ENCODE measurements around the gene NOTO. TPM values are rescaled to one million over a fixed set of nuclear protein-coding genes. Genes with fewer than 3 reads are reported as not detected.

NOTO gene
- total and polyA plus RNA-seq, 2 donors (not counting 1 experiment from before 2014, with no cell fraction given): not detected

DNA sequence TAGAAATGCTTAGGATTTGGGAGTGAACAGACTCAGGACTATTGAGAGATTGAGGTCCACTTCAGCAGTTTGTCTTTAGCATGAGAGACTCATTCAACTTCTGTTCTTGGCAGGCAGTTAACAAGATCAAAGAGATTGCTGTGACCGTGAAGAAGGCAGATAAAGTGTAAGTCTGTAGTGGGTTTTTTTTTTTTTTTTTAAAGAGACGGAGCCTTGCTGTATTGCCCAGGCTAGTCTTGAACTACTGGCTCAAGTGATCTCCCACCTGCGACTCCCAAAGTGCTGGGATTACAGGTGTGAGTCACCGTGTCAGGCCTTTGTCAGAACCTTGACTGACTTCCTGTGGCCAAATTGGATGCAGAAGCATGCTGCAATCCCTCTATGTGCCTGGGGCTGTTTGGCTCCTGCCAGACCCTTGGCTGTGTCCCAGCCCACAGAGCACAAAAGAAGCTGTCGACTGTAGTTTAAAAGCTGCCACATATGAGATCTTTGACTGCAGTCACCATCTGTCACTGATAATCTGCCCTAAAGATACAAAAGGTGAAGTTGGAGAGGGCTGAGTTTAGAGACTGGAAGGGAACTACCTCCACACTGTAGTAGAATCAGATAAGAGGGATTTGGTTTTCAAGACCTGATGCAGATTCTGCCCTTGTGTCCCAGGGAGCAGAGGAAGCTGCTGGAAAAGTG, 41.7 kb downstream of the NOTO start:
- peak; percentile 9 to 76 for DNase-seq (ENCODE audit: low read depth in 2 of 2)
- H3K4me2 ChIP-seq (ENCODE audit: extremely low read depth, insufficient read depth, low read length): no peak overlapping the region
- no peaks in the 10 kb centered on the region for H3K4me1 ChIP-seq (ENCODE audit: control insufficient read depth, extremely low read depth, insufficient read depth, low read length)
- H3K27ac ChIP-seq (ENCODE audit: insufficient read depth, low read length): no peak overlapping the region
- H3K9ac ChIP-seq (ENCODE audit: insufficient read depth, low read length): no peak overlapping the region
- H3K4me3 ChIP-seq (replicated peaks in 1 of 4; ENCODE audit: control extremely low read depth in 1 of 4, insufficient read depth in 1 of 4, low read depth in 3 of 4, low read length in 4 of 4): no peak overlapping the region
- H3K79me2 ChIP-seq (ENCODE audit: control insufficient read depth, insufficient read depth, low read length): peaks cover 20% of the 10 kb centered on the region
- H2AFZ ChIP-seq (ENCODE audit: low read length): no peak overlapping the region
- TF ChIP-seq EZH2 (IDR thresholded peaks at IDR 0.05; ENCODE audit: low read length, missing control alignments): no peak
- TF ChIP-seq, protein P1, sequence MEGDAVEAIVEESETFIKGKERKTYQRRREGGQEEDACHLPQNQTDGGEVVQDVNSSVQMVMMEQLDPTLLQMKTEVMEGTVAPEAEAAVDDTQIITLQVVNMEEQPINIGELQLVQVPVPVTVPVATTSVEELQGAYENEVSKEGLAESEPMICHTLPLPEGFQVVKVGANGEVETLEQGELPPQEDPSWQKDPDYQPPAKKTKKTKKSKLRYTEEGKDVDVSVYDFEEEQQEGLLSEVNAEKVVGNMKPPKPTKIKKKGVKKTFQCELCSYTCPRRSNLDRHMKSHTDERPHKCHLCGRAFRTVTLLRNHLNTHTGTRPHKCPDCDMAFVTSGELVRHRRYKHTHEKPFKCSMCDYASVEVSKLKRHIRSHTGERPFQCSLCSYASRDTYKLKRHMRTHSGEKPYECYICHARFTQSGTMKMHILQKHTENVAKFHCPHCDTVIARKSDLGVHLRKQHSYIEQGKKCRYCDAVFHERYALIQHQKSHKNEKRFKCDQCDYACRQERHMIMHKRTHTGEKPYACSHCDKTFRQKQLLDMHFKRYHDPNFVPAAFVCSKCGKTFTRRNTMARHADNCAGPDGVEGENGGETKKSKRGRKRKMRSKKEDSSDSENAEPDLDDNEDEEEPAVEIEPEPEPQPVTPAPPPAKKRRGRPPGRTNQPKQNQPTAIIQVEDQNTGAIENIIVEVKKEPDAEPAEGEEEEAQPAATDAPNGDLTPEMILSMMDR (conservative IDR thresholded peaks at IDR 0.05 in 1 of 2, IDR thresholded peaks at IDR 0.05 in 1 of 2; ENCODE audit: low read depth in 1 of 2, low read length in 2 of 2): no peak
- no peaks in the 10 kb centered on the region for H3K9me3 ChIP-seq (ENCODE audit: control insufficient read depth, insufficient read depth, low read depth, low read length)
- no peaks in the 10 kb centered on the region for H4K20me1 ChIP-seq (ENCODE audit: control insufficient read depth, extremely low read depth, insufficient read depth, low read length)
- H3K27me3 ChIP-seq (ENCODE audit: control insufficient read depth, insufficient read depth, low read length): no peaks in the 10 kb centered on the region
- peaks cover 26% of the 10 kb centered on the region for H3K36me3 ChIP-seq (ENCODE audit: control insufficient read depth, insufficient read depth, low read length)

DNA sequence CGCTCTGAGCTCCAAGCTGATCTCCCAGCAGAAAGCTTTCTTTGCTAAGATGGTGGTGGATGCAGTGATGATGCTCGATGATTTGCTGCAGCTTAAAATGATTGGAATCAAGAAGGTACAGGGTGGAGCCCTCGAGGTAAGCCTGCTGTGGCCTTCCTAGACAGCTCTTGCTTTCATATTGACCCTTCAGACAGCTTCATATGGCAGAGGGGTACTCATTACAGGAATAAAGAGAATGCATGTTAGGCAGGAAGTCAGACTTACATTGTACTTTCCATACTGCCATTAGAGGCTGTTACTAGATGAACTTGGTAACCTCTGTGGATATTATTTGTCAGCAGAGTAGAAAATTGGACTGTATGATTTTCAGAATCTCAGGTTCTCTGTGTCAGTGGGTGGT, 42.2 kb downstream of the NOTO start:
- Histone ChIP-seq H4K20me1 (ENCODE audit: control insufficient read depth, extremely low read depth, insufficient read depth, low read length) (no peaks in the 10 kb centered on the region), H3K9me3 (ENCODE audit: control insufficient read depth, insufficient read depth, low read depth, low read length) (no peaks in the 10 kb centered on the region), H3K4me3 (replicated peaks in 1 of 4; ENCODE audit: control extremely low read depth in 1 of 4, insufficient read depth in 1 of 4, low read depth in 3 of 4, low read length in 4 of 4) (no peak overlapping the region), H3K27ac (ENCODE audit: insufficient read depth, low read length) (no peak overlapping the region), H3K27me3 (ENCODE audit: control insufficient read depth, insufficient read depth, low read length) (no peaks in the 10 kb centered on the region), H3K4me2 (ENCODE audit: extremely low read depth, insufficient read depth, low read length) (no peak overlapping the region), H3K79me2 (ENCODE audit: control insufficient read depth, insufficient read depth, low read length) (peaks cover 15% of the 10 kb centered on the region), H3K4me1 (ENCODE audit: control insufficient read depth, extremely low read depth, insufficient read depth, low read length) (no peaks in the 10 kb centered on the region), H3K9ac (ENCODE audit: insufficient read depth, low read length) (no peak overlapping the region), H2AFZ (ENCODE audit: low read length) (no peak overlapping the region), H3K36me3 (ENCODE audit: control insufficient read depth, insufficient read depth, low read length) (peaks cover 26% of the 10 kb centered on the region)
- DNase-seq (ENCODE audit: low read depth in 2 of 2): no peak
- TF ChIP-seq, protein P1 (conservative IDR thresholded peaks at IDR 0.05 in 1 of 2, IDR thresholded peaks at IDR 0.05 in 1 of 2; ENCODE audit: low read depth in 1 of 2, low read length in 2 of 2): no peak

DNA sequence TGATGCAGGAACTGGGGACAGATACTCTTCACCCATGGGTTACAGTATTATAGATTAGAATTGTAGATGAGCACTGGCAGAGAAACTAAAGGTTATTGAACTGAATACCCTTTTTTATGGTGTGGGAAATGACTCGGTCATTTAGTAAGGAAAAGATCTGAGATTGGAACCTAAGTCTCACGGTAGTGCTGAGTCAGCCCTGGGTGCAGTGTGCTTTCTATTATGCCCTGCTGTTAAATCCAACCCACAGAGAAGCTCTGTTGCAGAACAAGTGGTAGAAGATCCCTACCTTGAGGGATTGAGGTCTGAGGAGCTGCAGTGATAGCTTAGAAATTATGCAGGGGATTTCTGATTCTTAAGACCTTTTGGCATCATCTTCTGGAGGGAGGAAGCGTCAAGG, 44.5 kb downstream of the NOTO start:
- H3K4me3 ChIP-seq (replicated peaks in 1 of 4; ENCODE audit: control extremely low read depth in 1 of 4, insufficient read depth in 1 of 4, low read depth in 3 of 4, low read length in 4 of 4): no peak overlapping the region
- no peak overlapping the region for H2AFZ ChIP-seq (ENCODE audit: low read length)
- peaks cover 5% of the 10 kb centered on the region for H3K79me2 ChIP-seq (ENCODE audit: control insufficient read depth, insufficient read depth, low read length)
- no peaks in the 10 kb centered on the region for H3K27me3 ChIP-seq (ENCODE audit: control insufficient read depth, insufficient read depth, low read length)
- H3K36me3 ChIP-seq (ENCODE audit: control insufficient read depth, insufficient read depth, low read length): peaks cover 34% of the 10 kb centered on the region
- DNase-seq (ENCODE audit: low read depth in 2 of 2): no peak
- TF ChIP-seq EZH2 (IDR thresholded peaks at IDR 0.05; ENCODE audit: low read length, missing control alignments): no peak
- TF ChIP-seq, protein P1 (conservative IDR thresholded peaks at IDR 0.05 in 1 of 2, IDR thresholded peaks at IDR 0.05 in 1 of 2; ENCODE audit: low read depth in 1 of 2, low read length in 2 of 2): no peak
- H4K20me1 ChIP-seq (ENCODE audit: control insufficient read depth, extremely low read depth, insufficient read depth, low read length): no peaks in the 10 kb centered on the region
- no peaks in the 10 kb centered on the region for H3K9me3 ChIP-seq (ENCODE audit: control insufficient read depth, insufficient read depth, low read depth, low read length)
- H3K9ac ChIP-seq (ENCODE audit: insufficient read depth, low read length): no peak overlapping the region
- H3K4me2 ChIP-seq (ENCODE audit: extremely low read depth, insufficient read depth, low read length): no peak overlapping the region
- no peak overlapping the region for H3K27ac ChIP-seq (ENCODE audit: insufficient read depth, low read length)
- no peaks in the 10 kb centered on the region for H3K4me1 ChIP-seq (ENCODE audit: control insufficient read depth, extremely low read depth, insufficient read depth, low read length)

Data from fibroblast of lung (primary cell).